ENCODE measurements around the gene CMA1.
"Not testable (repeated sequence)": the region's sequence is repeated elsewhere in the genome, so short reads cannot be mapped to it uniquely, and the experiment has no call there.

The CMA1 gene

GRCh38 chr14:24473211-24473610, 34.9 kb downstream of the CMA1 start:
- Histone ChIP-seq H3K27ac (no peak overlapping the region), H3K4me3 (no peak overlapping the region)

DNA sequence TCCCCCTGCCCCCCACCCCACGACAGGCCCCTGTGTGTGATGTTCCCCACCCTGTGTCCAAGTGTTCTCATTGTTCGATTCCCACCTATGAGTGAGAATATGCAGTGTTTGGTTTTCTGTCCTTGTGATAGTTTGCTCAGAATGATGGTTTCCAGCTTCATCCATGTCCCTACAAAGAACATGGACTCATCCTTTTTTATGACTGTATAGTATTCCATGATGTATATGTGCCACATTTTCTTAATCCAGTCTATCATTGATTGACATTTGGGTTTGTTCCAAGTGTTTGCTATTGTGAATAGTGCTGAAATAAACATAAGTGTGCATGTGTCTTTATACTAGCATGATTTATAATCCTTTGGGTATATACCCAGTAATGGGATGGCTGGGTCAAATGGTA, 37.6 kb downstream of the CMA1 start:
- H3K4me3 ChIP-seq: not testable (repeated sequence)

DNA sequence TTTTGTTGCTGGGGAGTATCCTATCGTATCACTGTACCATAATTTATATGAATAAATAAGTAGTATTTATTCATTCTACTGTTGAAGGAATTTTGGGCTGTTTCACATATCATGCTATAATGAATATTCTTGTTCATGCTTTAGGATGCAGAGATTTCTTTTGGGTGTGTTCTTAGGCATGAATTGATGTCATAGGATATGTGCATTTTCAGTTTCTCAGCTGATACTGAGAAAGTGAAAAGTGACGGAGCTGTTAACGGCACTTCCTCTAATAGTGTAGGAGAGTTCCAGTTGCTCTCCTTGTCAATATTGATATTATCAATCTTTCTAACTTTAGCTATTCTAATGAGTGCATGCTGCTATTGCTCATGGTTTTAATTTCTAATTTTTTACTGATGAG, 42.3 kb downstream of the CMA1 start:
- Histone ChIP-seq H3K4me3 (no peak overlapping the region), H3K27ac (no peak overlapping the region)

More for the DNA sequence above, 37.6 kb downstream of the CMA1 start:
- not testable (repeated sequence) for H3K27ac ChIP-seq

DNA sequence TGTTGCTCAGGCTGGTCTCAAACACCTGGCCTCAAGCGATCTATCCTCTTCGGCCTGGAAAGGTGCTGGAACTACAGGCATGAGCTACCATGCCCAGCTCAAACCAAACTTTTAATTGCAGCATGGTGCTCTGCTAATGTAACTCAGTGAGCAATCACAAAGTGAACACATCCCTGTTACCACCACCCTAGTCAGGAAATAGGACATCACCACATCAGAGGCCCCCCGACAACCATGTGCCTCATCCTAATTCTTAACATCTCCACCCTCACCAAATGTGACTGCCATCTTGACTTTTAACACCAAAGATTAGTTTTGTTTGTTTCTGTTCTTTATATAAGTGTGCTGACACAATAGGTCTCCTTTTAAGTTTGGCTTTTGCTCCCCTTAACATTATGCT, 42.7 kb downstream of the CMA1 start:
- no peak overlapping the region for H3K27ac ChIP-seq
- H3K4me3 ChIP-seq: no peak overlapping the region

- H3K4me3 ChIP-seq: no peak overlapping the region
- H3K27ac ChIP-seq: no peak overlapping the region
Observed at GRCh38 chr14:24463884-24464785, 43.9 kb downstream of the CMA1 start.

DNA sequence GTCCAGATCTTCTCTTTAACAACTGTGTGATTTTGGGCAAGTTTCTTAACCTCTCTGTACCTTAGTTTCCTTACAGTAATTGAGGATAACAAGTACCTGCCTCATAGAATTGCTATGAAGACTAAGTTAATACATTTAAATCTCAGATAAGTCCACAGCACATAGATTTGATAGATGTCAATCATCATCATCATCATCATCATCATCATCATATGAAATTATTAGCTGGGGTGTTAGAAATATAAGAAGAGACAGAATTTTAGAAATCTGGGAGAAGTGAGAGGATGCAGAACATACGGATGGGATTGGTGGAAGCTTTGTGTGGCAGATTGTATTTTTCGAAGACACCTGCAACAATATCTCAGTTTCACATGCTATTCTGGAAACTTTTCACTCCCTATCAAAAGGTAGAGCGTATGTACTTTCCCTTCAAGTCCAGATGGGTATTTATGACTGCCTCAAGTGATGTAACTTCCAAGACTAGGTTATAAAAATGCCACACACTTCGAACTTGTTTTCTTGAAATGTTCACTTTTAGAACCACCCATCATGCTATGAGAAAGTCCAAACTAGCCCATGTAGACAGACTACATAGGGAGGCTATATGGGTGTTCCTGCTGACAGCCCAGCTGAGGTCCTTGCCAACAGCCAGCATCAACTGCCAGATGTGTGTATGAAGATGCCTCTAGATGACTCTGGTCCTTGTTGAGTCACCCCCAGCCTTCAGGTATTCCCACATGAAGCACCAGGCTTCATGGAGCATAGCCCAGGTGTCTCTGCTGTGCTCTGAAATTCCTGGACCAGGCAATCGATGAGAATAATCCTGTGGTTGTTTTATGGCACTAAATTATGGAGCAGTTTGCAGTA, 44.8 kb downstream of the CMA1 start:
- no peak overlapping the region for H3K27ac ChIP-seq

GRCh38 chr14:24461336-24461735, 46.7 kb downstream of the CMA1 start:
- H3K4me3 ChIP-seq: no peak overlapping the region
- H3K27ac ChIP-seq: no peak overlapping the region

More for the DNA sequence above, 44.8 kb downstream of the CMA1 start:
- no peak overlapping the region for H3K4me3 ChIP-seq

GRCh38 chr14:24459331-24459730, 48.7 kb downstream of the CMA1 start:
- Histone ChIP-seq H3K27ac (no peak overlapping the region), H3K4me3 (no peak overlapping the region)

- Histone ChIP-seq H3K4me3 (no peak overlapping the region), H3K27ac (no peak overlapping the region)
Observed at GRCh38 chr14:24458736-24459135, 49.3 kb downstream of the CMA1 start.

DNA sequence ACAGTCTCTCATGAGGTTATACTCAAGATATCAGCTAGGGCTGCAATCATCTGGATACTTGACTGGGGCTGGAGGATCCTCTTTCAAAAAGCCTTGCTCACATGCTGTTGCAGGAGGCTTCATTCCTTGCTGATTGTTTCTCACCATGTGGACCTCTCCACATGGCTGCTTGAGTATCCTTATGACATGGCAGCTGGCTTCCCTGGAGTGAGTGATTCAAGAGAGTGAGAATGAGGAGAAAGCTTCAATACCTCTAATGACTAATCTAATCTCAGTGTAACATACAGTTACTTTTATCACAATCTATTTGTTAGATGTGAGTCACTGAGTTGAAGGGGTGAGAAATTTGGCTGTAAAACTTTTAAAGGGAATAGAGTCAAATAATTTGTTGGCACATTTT, 51.1 kb downstream of the CMA1 start:
- H3K27ac ChIP-seq: no peak overlapping the region

More for the DNA sequence above, 51.1 kb downstream of the CMA1 start:
- no peak overlapping the region for H3K4me3 ChIP-seq
